Measurements from ENCODE around the gene DNAH1.

DNAH1 gene

DNA sequence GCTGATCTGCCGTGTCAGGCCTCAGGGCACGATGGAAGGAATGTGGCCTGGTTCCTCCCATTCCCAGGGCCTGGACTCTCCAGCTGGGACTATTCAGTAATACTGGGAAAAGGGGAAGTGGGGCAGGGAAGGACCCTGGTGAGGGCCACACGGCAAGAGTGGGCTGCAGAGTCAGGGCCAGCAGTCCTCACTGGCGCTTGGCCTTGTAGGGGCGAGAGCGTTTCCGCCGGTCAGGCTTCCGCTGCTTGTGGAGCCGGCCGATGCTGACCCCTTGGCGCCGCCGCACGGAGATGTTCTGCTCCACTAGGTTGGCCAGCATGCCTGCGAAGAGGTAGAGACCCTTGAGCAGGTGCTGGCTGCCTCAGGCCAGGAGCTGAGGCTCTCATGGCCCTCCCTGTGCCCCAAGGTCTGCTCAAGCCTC lies 86.0 kb downstream of the DNAH1 start:
- no peak for DNase-seq
- Histone ChIP-seq H3K27me3 (replicated peaks; ENCODE audit: control insufficient read depth, insufficient read depth, low read length, poor library complexity, severe bottlenecking) (no peaks in the 10 kb centered on the region), H3K4me1 (ENCODE audit: control insufficient read depth, insufficient read depth, low read length, poor library complexity, severe bottlenecking) (no peaks in the 10 kb centered on the region), H3K36me3 (ENCODE audit: control insufficient read depth, insufficient read depth, low read length) (peaks cover 71% of the 10 kb centered on the region), H3K9me3 (ENCODE audit: control insufficient read depth, low read length) (no peaks in the 10 kb centered on the region), H3K4me3 (ENCODE audit: insufficient read depth, low read depth, low read length, poor library complexity, severe bottlenecking) (no peak overlapping the region), H3K27ac (ENCODE audit: insufficient read depth, low read length, poor library complexity, severe bottlenecking) (no peak overlapping the region)

DNA sequence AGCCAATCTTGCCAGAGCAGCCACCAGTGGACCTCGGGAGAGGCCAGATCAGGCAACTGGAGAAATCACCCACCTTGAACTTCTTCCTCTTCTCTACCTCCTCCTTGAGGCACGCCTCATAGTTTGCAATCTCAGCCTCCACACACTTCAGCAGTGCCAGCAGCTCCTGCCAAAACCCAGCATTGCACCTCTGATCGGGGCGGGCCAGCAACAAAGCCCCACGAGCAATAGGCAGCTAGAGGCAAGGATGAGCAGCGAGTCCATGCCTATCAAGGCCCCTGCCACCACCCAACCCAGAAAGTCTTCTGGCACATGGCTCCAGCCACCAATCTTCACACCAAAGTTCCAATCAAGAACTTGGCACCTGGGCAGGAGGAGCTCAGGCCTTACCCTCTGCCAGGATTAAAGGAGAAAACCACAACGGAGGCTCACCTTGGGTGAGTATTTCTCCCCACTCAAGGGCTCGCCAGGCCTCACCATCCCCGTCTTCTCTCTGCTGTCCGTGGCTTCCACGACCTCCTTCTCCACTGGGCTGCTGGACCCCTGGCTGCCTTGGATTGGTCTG lies 86.7 kb downstream of the DNAH1 start:
- DNase-seq: no peak
- no peak overlapping the region for H3K4me3 ChIP-seq (ENCODE audit: insufficient read depth, low read depth, low read length, poor library complexity, severe bottlenecking)
- no peaks in the 10 kb centered on the region for H3K4me1 ChIP-seq (ENCODE audit: control insufficient read depth, insufficient read depth, low read length, poor library complexity, severe bottlenecking)
- peaks cover 77% of the 10 kb centered on the region for H3K36me3 ChIP-seq (ENCODE audit: control insufficient read depth, insufficient read depth, low read length)
- H3K27ac ChIP-seq (ENCODE audit: insufficient read depth, low read length, poor library complexity, severe bottlenecking): no peak overlapping the region
- no peaks in the 10 kb centered on the region for H3K9me3 ChIP-seq (ENCODE audit: control insufficient read depth, low read length)
- H3K27me3 ChIP-seq (replicated peaks; ENCODE audit: control insufficient read depth, insufficient read depth, low read length, poor library complexity, severe bottlenecking): no peaks in the 10 kb centered on the region

DNA sequence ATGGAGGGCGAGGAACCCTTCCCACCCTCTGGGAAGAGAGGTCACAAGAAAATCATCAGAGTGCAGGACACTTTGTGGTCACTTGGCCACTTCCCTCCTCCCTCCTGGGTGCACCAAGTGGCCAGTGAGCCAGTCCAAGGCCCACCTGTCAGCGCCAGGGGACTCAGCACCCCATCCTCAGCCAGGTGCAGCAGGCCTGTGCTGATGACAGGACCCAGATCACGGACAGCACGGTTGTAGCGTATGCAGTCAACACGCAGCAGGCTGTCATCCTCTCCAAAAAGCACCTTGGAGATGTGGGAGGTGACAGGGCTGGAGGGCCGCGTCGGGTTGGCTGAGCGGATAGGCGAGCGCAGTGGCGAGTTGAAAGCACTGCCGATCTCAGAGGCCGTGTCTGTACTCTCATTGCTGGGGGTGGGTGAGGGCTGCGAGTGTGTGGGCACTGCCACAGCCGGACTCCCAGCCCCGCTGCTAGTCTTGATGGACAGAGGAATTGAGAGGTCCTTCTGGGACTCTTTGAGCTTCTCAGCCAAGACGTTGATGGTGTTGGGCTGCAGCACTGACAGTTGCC lies 87.2 kb downstream of the DNAH1 start:
- Histone ChIP-seq H3K27me3 (replicated peaks; ENCODE audit: control insufficient read depth, insufficient read depth, low read length, poor library complexity, severe bottlenecking) (no peaks in the 10 kb centered on the region), H3K36me3 (ENCODE audit: control insufficient read depth, insufficient read depth, low read length) (peaks cover 78% of the 10 kb centered on the region), H3K4me1 (ENCODE audit: control insufficient read depth, insufficient read depth, low read length, poor library complexity, severe bottlenecking) (no peaks in the 10 kb centered on the region), H3K27ac (ENCODE audit: insufficient read depth, low read length, poor library complexity, severe bottlenecking) (no peak overlapping the region), H3K9me3 (ENCODE audit: control insufficient read depth, low read length) (no peaks in the 10 kb centered on the region), H3K4me3 (ENCODE audit: insufficient read depth, low read depth, low read length, poor library complexity, severe bottlenecking) (no peak overlapping the region)
- no peak for DNase-seq

DNA sequence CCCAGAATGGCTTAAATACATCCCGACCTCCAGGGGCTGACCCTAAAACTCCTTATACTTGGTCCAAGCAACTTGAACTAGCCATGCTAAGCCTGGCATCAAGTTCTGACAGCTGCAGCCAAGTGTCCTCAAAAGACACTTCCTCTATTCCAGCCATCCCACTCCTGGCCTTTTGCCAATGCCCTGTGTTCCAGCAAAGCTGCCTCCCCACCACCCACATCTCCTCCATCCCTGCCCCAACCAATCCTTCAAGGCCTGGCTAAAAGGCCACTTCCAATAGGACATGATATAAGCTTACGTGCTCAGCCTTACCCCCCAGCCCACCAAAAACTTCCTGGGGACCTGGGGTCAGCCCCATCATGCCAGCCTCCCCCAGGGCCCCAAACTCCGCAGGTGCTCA lies 87.8 kb downstream of the DNAH1 start:
- Histone ChIP-seq H3K36me3 (ENCODE audit: control insufficient read depth, insufficient read depth, low read length) (peaks cover 78% of the 10 kb centered on the region), H3K27ac (ENCODE audit: insufficient read depth, low read length, poor library complexity, severe bottlenecking) (no peak overlapping the region), H3K27me3 (replicated peaks; ENCODE audit: control insufficient read depth, insufficient read depth, low read length, poor library complexity, severe bottlenecking) (no peaks in the 10 kb centered on the region), H3K9me3 (ENCODE audit: control insufficient read depth, low read length) (no peaks in the 10 kb centered on the region), H3K4me3 (ENCODE audit: insufficient read depth, low read depth, low read length, poor library complexity, severe bottlenecking) (no peak overlapping the region), H3K4me1 (ENCODE audit: control insufficient read depth, insufficient read depth, low read length, poor library complexity, severe bottlenecking) (peaks cover under 1% of the 10 kb centered on the region)
- DNase-seq: no peak

DNA sequence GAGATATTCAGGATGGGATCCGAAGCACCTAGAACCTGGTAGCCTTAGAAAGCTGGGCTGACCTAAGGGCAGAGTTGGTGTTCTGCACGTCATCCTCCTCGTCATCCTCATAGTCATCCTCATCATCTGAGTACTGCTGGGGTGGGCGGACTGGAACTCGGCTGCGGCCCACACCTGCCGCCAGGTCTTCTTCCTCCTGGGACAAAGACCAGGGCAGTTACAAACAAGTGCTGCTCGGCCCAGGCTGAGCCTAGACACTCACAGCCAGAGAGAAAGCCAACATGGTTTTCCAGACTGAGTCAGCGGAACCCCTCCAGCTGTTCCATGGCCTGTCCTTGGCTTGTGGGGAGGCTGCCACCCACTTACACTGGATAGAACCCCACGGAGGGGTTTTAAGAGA lies 88.3 kb downstream of the DNAH1 start:
- Histone ChIP-seq H3K27me3 (replicated peaks; ENCODE audit: control insufficient read depth, insufficient read depth, low read length, poor library complexity, severe bottlenecking) (no peaks in the 10 kb centered on the region), H3K36me3 (ENCODE audit: control insufficient read depth, insufficient read depth, low read length) (peaks cover 78% of the 10 kb centered on the region), H3K4me1 (ENCODE audit: control insufficient read depth, insufficient read depth, low read length, poor library complexity, severe bottlenecking) (peaks cover 5% of the 10 kb centered on the region), H3K9me3 (ENCODE audit: control insufficient read depth, low read length) (no peaks in the 10 kb centered on the region), H3K4me3 (ENCODE audit: insufficient read depth, low read depth, low read length, poor library complexity, severe bottlenecking) (no peak overlapping the region), H3K27ac (ENCODE audit: insufficient read depth, low read length, poor library complexity, severe bottlenecking) (no peak overlapping the region)
- no peak for DNase-seq

DNA sequence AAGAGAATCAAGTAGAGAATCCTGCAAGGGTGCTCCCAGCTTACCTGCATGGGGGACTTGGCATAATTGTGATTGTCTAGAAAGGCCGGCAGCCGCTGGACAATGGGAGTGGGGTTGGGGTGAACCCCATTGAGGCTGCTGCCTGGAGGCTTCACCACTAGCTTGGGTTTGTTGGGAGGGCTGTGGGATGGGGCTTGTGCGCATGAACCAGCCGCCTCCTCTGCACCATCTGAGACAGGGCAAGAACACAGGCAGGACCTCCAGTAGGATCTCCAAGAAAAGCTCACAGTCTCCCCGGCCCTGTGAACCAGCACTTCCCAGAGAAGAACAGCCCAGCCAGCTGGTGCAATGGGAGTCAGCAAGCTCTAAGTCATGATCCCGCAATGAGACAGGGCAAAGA lies 88.9 kb downstream of the DNAH1 start:
- no peaks in the 10 kb centered on the region for H3K9me3 ChIP-seq (ENCODE audit: control insufficient read depth, low read length)
- no peak overlapping the region for H3K4me3 ChIP-seq (ENCODE audit: insufficient read depth, low read depth, low read length, poor library complexity, severe bottlenecking)
- H3K27me3 ChIP-seq (replicated peaks; ENCODE audit: control insufficient read depth, insufficient read depth, low read length, poor library complexity, severe bottlenecking): no peaks in the 10 kb centered on the region
- no peak for DNase-seq
- H3K27ac ChIP-seq (ENCODE audit: insufficient read depth, low read length, poor library complexity, severe bottlenecking): no peak overlapping the region
- H3K4me1 ChIP-seq (ENCODE audit: control insufficient read depth, insufficient read depth, low read length, poor library complexity, severe bottlenecking): peaks cover 6% of the 10 kb centered on the region
- peaks cover 78% of the 10 kb centered on the region for H3K36me3 ChIP-seq (ENCODE audit: control insufficient read depth, insufficient read depth, low read length)

DNA sequence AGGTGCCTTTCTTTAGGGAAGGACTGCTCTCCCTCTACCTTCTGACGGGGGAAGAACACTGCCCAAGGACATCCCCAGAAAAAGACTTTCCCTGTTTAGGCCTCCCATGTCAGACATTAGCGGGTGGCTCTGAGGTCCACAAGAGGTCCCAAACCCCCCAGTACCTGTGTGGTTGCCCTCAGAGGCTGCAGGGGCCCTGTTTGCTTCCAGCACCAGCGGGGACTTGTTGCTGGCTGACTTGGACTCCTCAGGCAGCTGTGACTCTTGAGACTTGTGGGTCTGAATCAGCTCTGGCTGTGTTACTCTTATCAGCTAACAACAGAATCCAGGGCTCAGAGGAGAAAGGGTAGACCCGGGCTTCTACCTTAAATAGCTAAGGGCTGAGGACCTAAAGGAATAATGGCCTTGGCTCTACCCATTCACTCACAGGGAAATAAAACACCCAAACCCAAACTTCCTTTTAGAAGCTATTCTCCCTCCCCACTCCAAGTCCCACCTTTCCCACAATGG lies 89.5 kb downstream of the DNAH1 start:
- no peaks in the 10 kb centered on the region for H3K9me3 ChIP-seq (ENCODE audit: control insufficient read depth, low read length)
- H3K4me1 ChIP-seq (ENCODE audit: control insufficient read depth, insufficient read depth, low read length, poor library complexity, severe bottlenecking): peaks cover 6% of the 10 kb centered on the region
- DNase-seq: no peak
- no peak overlapping the region for H3K27ac ChIP-seq (ENCODE audit: insufficient read depth, low read length, poor library complexity, severe bottlenecking)
- H3K4me3 ChIP-seq (ENCODE audit: insufficient read depth, low read depth, low read length, poor library complexity, severe bottlenecking): no peak overlapping the region
- H3K27me3 ChIP-seq (replicated peaks; ENCODE audit: control insufficient read depth, insufficient read depth, low read length, poor library complexity, severe bottlenecking): no peaks in the 10 kb centered on the region
- H3K36me3 ChIP-seq (ENCODE audit: control insufficient read depth, insufficient read depth, low read length): peaks cover 74% of the 10 kb centered on the region

DNA sequence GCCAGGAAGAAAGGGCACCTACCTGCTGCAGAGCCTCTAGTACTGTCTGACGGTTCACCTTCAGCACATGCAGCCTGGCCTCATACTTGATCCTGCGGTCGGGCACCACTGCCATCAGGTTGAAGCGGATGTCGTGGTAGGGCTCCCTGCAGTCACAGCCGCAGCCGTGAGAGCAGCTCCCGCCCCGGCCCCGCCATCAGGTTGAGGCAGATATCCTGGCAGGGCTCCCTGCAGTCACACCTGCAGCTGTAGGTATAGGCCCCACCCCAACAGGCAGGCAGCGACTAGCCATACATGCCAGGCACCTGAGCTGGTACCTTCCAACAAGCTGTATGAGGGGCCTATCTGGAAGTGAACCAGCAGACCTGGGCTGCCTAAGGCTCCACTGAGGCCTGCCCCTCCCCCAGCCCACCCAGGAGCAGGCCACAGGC lies 90.1 kb downstream of the DNAH1 start:
- H3K27ac ChIP-seq (ENCODE audit: insufficient read depth, low read length, poor library complexity, severe bottlenecking): no peak overlapping the region
- peaks cover 68% of the 10 kb centered on the region for H3K36me3 ChIP-seq (ENCODE audit: control insufficient read depth, insufficient read depth, low read length)
- no peak for DNase-seq
- H3K4me3 ChIP-seq (ENCODE audit: insufficient read depth, low read depth, low read length, poor library complexity, severe bottlenecking): no peak overlapping the region
- H3K9me3 ChIP-seq (ENCODE audit: control insufficient read depth, low read length): no peaks in the 10 kb centered on the region
- no peaks in the 10 kb centered on the region for H3K27me3 ChIP-seq (replicated peaks; ENCODE audit: control insufficient read depth, insufficient read depth, low read length, poor library complexity, severe bottlenecking)
- peaks cover 9% of the 10 kb centered on the region for H3K4me1 ChIP-seq (ENCODE audit: control insufficient read depth, insufficient read depth, low read length, poor library complexity, severe bottlenecking)

DNA sequence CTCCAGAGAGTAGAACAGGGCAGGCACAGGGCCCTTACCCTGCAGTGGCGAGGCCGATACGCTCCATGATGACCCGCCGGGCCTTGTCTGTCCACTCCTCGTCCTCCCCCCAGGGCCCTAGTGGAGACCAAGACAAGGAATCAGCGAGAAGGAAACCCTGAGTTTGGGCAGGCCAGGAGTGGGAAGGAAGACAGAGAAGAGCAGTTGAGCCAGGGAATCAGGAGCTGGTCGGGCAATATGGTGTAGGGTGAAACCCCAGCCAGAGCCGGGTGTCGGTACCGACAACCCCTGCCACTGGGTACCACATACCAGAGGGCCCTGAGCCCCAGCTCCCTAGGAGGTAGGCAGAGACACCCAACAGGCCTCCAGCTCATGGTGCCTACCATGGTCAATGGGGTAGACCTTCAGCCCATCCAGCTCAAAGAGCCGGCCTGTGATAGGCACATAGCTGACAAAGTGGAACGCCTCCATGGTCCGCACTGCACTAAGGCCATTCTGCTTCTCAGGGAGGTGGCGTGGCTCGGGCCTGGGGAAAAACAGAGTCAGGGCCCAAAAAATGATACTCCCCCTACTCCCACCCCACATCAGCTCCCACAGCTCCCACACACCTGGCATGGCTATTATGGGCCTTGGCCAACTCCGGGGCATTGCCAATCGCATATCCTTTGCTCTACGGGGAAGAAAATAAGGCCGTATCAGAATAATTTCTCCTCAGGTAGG lies 90.8 kb downstream of the DNAH1 start:
- peaks cover 61% of the 10 kb centered on the region for H3K36me3 ChIP-seq (ENCODE audit: control insufficient read depth, insufficient read depth, low read length)
- DNase-seq: no peak
- peaks cover 16% of the 10 kb centered on the region for H3K4me1 ChIP-seq (ENCODE audit: control insufficient read depth, insufficient read depth, low read length, poor library complexity, severe bottlenecking)
- no peak overlapping the region for H3K27ac ChIP-seq (ENCODE audit: insufficient read depth, low read length, poor library complexity, severe bottlenecking)
- H3K4me3 ChIP-seq (ENCODE audit: insufficient read depth, low read depth, low read length, poor library complexity, severe bottlenecking): no peak overlapping the region
- H3K27me3 ChIP-seq (replicated peaks; ENCODE audit: control insufficient read depth, insufficient read depth, low read length, poor library complexity, severe bottlenecking): no peaks in the 10 kb centered on the region
- H3K9me3 ChIP-seq (ENCODE audit: control insufficient read depth, low read length): no peaks in the 10 kb centered on the region

DNA sequence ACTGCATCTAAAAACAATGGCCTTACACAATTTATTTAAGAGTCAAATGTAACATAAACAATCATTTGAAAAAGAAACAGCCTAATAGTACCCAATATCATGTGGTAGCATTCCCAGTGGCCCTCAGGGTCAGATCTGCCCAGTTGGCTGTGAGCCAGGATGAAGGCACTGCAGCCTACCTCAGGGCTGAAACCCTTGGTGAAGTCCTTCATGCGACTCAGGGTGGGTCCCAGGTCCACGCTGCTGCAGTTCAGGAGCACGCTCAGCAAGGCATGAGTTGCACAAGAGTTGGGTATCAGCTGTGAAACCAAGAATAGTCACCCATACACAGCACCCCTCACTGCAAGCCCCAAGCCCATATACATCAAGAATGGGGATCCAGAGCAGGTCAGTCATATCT lies 91.7 kb downstream of the DNAH1 start:
- Histone ChIP-seq H3K36me3 (ENCODE audit: control insufficient read depth, insufficient read depth, low read length) (peaks cover 53% of the 10 kb centered on the region), H3K4me3 (ENCODE audit: insufficient read depth, low read depth, low read length, poor library complexity, severe bottlenecking) (no peak overlapping the region), H3K9me3 (ENCODE audit: control insufficient read depth, low read length) (no peaks in the 10 kb centered on the region), H3K27ac (ENCODE audit: insufficient read depth, low read length, poor library complexity, severe bottlenecking) (no peak overlapping the region), H3K4me1 (ENCODE audit: control insufficient read depth, insufficient read depth, low read length, poor library complexity, severe bottlenecking) (peaks cover 16% of the 10 kb centered on the region), H3K27me3 (replicated peaks; ENCODE audit: control insufficient read depth, insufficient read depth, low read length, poor library complexity, severe bottlenecking) (no peaks in the 10 kb centered on the region)
- no peak for DNase-seq
